WTC11 (cell line): ENCODE results near the gene TMEM174. TPM values are rescaled to one million over a fixed set of nuclear protein-coding genes. Genes with fewer than 3 reads are reported as not detected.

ENCODE experiments used
- ATAC-seq: fragments of 200-7000 bp; cut with Tn5 transposase; 2 replicates; pipeline ENCODE4 v1.10.0; 2021; ENCODE audit warnings: mild to moderate bottlenecking, moderate library complexity
- CTCF ChIA-PET: fragments of 300-600 bp; sonication (Branson Sonifier 250); formaldehyde crosslinking; loops from one replicate; lab custom pipeline; 2021; ENCODE audit warnings: antibody characterized with exemption; lab: Charles Lee
- POLR2A ChIA-PET: fragments of 350-600 bp; sonication (Branson Sonifier 250); formaldehyde crosslinking; loops from one replicate; lab custom pipeline; 2021; ENCODE audit warnings: antibody characterized with exemption; lab: Charles Lee
- DNase-seq: peaks from one replicate; pipeline ENCODE4 v3.0.0; 2021; ENCODE audit warnings: low spot score
- H3K27ac Mint-ChIP-seq: 2 replicates; pipeline ENCODE4 v1.8.0; 2021; ENCODE audit warnings: mixed read lengths
- H3K27me3 Mint-ChIP-seq: 2 replicates; pipeline ENCODE4 v1.8.0; 2021; ENCODE audit warnings: low read depth, mild to moderate bottlenecking, moderate library complexity, mixed read lengths
- H3K36me3 Mint-ChIP-seq: 2 replicates; pipeline ENCODE4 v1.8.0; 2021; ENCODE audit warnings: mixed read lengths
- H3K4me1 Mint-ChIP-seq: 2 replicates; pipeline ENCODE4 v1.8.0; 2022; ENCODE audit warnings: mixed read lengths
- H3K4me3 Mint-ChIP-seq: 2 replicates; pipeline ENCODE4 v1.8.0; 2021; ENCODE audit warnings: mild to moderate bottlenecking, moderate library complexity, mixed read lengths
- H3K9me3 Mint-ChIP-seq: 2 replicates; pipeline ENCODE4 v1.8.0; 2021; ENCODE audit warnings: mixed read lengths
- CBFB ChIP-seq: sonication (generic); formaldehyde crosslinking; IDR thresholded peaks from 2 replicates; pipeline ENCODE4 v1.8.1; 2022; ENCODE audit warnings: mild to moderate bottlenecking, low read depth, missing genetic modification reagents
- NFATC4 ChIP-seq: fragments of 250-450 bp; sonication (Bioruptor Pico); IDR thresholded peaks from 2 replicates; pipeline ENCODE4 v1.9.0; 2021; ENCODE audit warnings: mild to moderate bottlenecking
- NR3C1 ChIP-seq: sonication (generic); formaldehyde crosslinking; conservative IDR thresholded peaks from 2 replicates; pipeline ENCODE4 v1.8.1; 2023; ENCODE audit warnings: low read depth, mild to moderate bottlenecking, missing genetic modification reagents
- PRRX2 ChIP-seq: fragments of 250-450 bp; sonication (Bioruptor Pico); IDR thresholded peaks from 2 replicates; pipeline ENCODE4 v1.8.0; 2021; ENCODE audit warnings: mild to moderate bottlenecking
- RORB ChIP-seq: fragments of 250-450 bp; sonication (Bioruptor Pico); IDR thresholded peaks from 2 replicates; pipeline ENCODE4 v1.9.0; 2021; ENCODE audit warnings: mild to moderate bottlenecking
- TEAD4 ChIP-seq: sonication (generic); formaldehyde crosslinking; IDR thresholded peaks from 2 replicates; pipeline ENCODE4 v1.8.0; 2022; ENCODE audit warnings: mild to moderate bottlenecking, missing genetic modification reagents
- TP53 ChIP-seq: sonication (generic); formaldehyde crosslinking; IDR thresholded peaks from 2 replicates; pipeline ENCODE4 v1.8.1; 2023; ENCODE audit warnings: mild to moderate bottlenecking, missing genetic modification reagents
- ZNF232 ChIP-seq: sonication (generic); formaldehyde crosslinking; IDR thresholded peaks from 2 replicates; pipeline ENCODE4 v1.8.0; 2022; ENCODE audit warnings: mild to moderate bottlenecking, missing genetic modification reagents
- ZNF416 ChIP-seq: fragments of 250-450 bp; sonication (Bioruptor Pico); IDR thresholded peaks from 2 replicates; pipeline ENCODE4 v1.9.0; 2021; ENCODE audit warnings: mild to moderate bottlenecking, inconsistent platforms
- ZNF423 ChIP-seq: fragments of 250-450 bp; sonication (Bioruptor Pico); IDR thresholded peaks from 2 replicates; pipeline ENCODE4 v2.1.2; 2022; ENCODE audit warnings: mild to moderate bottlenecking, moderate library complexity
- total RNA-seq: library from RNA; stranded (reverse); gene quantifications from 3 replicates; pipeline ENCODE4 v1.2.3, GENCODE V29; 2021
- TF ChIP-seq, protein P1 (sequence below): fragments of 250-450 bp; sonication (Bioruptor Pico); IDR thresholded peaks from 2 replicates; pipeline ENCODE4 v1.9.0; 2021; ENCODE audit warnings: mild to moderate bottlenecking
- TF ChIP-seq, protein P2 (sequence below): sonication (generic); formaldehyde crosslinking; IDR thresholded peaks from 2 replicates; pipeline ENCODE4 v1.8.1; 2022; ENCODE audit warnings: low read depth, missing genetic modification reagents, borderline replicate concordance
- TF ChIP-seq, protein P3 (sequence below): fragments of 200-600 bp; IDR thresholded peaks from 2 replicates; pipeline ENCODE4 v1.8.0; 2022; ENCODE audit warnings: antibody characterized with exemption
- TF ChIP-seq, protein P4 (sequence below): sonication (generic); formaldehyde crosslinking; IDR thresholded peaks from 2 replicates; pipeline ENCODE4 v1.8.1; 2023; ENCODE audit warnings: mild to moderate bottlenecking, missing genetic modification reagents
- TF ChIP-seq, protein P5 (sequence below): sonication (generic); formaldehyde crosslinking; IDR thresholded peaks from 2 replicates; pipeline ENCODE4 v1.8.0; 2022; ENCODE audit warnings: mild to moderate bottlenecking, missing genetic modification reagents
- TF ChIP-seq, protein P6 (sequence below): sonication (generic); formaldehyde crosslinking; IDR thresholded peaks from 2 replicates; pipeline ENCODE4 v1.8.0; 2023; ENCODE audit warnings: mild to moderate bottlenecking, missing genetic modification reagents

The TMEM174 gene
- total RNA-seq, 1 experiment from 2014 or later, result not detected

GRCh38 chr5:73198833-73199592, 26.0 kb downstream of the TMEM174 start (continued):
- TF ChIP-seq, protein P1, sequence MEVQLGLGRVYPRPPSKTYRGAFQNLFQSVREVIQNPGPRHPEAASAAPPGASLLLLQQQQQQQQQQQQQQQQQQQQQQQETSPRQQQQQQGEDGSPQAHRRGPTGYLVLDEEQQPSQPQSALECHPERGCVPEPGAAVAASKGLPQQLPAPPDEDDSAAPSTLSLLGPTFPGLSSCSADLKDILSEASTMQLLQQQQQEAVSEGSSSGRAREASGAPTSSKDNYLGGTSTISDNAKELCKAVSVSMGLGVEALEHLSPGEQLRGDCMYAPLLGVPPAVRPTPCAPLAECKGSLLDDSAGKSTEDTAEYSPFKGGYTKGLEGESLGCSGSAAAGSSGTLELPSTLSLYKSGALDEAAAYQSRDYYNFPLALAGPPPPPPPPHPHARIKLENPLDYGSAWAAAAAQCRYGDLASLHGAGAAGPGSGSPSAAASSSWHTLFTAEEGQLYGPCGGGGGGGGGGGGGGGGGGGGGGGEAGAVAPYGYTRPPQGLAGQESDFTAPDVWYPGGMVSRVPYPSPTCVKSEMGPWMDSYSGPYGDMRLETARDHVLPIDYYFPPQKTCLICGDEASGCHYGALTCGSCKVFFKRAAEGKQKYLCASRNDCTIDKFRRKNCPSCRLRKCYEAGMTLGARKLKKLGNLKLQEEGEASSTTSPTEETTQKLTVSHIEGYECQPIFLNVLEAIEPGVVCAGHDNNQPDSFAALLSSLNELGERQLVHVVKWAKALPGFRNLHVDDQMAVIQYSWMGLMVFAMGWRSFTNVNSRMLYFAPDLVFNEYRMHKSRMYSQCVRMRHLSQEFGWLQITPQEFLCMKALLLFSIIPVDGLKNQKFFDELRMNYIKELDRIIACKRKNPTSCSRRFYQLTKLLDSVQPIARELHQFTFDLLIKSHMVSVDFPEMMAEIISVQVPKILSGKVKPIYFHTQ (CRISPR knock-in tag), result no peak
- TF ChIP-seq NFATC4 (CRISPR knock-in tag) (no peak), NR3C1 (CRISPR knock-in tag) (no peak)
- TF ChIP-seq, all 79 proteins: peak for 0

GRCh38 chr5:73199671-73200070, 26.7 kb downstream of the TMEM174 start:
- Mint-ChIP-seq H3K4me3 (no peak overlapping the region), H3K36me3 (peaks cover 2% of the 10 kb centered on the region), H3K27me3 (peaks cover 33% of the 10 kb centered on the region)
- no peak for DNase-seq
- POLR2A ChIA-PET, result no interaction called here
- no peak for TF ChIP-seq PRRX2 (CRISPR knock-in tag)
- TF ChIP-seq, protein P2, sequence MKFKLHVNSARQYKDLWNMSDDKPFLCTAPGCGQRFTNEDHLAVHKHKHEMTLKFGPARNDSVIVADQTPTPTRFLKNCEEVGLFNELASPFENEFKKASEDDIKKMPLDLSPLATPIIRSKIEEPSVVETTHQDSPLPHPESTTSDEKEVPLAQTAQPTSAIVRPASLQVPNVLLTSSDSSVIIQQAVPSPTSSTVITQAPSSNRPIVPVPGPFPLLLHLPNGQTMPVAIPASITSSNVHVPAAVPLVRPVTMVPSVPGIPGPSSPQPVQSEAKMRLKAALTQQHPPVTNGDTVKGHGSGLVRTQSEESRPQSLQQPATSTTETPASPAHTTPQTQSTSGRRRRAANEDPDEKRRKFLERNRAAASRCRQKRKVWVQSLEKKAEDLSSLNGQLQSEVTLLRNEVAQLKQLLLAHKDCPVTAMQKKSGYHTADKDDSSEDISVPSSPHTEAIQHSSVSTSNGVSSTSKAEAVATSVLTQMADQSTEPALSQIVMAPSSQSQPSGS, result no peak
- TF ChIP-seq NFATC4 (CRISPR knock-in tag), result no peak
- no peak for TF ChIP-seq TP53 (CRISPR knock-in tag)
- TF ChIP-seq, protein P3, sequence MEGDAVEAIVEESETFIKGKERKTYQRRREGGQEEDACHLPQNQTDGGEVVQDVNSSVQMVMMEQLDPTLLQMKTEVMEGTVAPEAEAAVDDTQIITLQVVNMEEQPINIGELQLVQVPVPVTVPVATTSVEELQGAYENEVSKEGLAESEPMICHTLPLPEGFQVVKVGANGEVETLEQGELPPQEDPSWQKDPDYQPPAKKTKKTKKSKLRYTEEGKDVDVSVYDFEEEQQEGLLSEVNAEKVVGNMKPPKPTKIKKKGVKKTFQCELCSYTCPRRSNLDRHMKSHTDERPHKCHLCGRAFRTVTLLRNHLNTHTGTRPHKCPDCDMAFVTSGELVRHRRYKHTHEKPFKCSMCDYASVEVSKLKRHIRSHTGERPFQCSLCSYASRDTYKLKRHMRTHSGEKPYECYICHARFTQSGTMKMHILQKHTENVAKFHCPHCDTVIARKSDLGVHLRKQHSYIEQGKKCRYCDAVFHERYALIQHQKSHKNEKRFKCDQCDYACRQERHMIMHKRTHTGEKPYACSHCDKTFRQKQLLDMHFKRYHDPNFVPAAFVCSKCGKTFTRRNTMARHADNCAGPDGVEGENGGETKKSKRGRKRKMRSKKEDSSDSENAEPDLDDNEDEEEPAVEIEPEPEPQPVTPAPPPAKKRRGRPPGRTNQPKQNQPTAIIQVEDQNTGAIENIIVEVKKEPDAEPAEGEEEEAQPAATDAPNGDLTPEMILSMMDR, result no peak
- TF ChIP-seq, protein P4, sequence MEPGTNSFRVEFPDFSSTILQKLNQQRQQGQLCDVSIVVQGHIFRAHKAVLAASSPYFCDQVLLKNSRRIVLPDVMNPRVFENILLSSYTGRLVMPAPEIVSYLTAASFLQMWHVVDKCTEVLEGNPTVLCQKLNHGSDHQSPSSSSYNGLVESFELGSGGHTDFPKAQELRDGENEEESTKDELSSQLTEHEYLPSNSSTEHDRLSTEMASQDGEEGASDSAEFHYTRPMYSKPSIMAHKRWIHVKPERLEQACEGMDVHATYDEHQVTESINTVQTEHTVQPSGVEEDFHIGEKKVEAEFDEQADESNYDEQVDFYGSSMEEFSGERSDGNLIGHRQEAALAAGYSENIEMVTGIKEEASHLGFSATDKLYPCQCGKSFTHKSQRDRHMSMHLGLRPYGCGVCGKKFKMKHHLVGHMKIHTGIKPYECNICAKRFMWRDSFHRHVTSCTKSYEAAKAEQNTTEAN (CRISPR knock-in tag), result no peak
- TF ChIP-seq TEAD4 (CRISPR knock-in tag), result no peak
- no peak for TF ChIP-seq ZNF423 (CRISPR knock-in tag)
- TF ChIP-seq NR3C1 (CRISPR knock-in tag), result no peak
- TF ChIP-seq ZNF232 (CRISPR knock-in tag), result no peak
- TF ChIP-seq CBFB (CRISPR knock-in tag), result no peak
- TF ChIP-seq, protein P5, sequence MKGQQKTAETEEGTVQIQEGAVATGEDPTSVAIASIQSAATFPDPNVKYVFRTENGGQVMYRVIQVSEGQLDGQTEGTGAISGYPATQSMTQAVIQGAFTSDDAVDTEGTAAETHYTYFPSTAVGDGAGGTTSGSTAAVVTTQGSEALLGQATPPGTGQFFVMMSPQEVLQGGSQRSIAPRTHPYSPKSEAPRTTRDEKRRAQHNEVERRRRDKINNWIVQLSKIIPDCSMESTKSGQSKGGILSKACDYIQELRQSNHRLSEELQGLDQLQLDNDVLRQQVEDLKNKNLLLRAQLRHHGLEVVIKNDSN (CRISPR knock-in tag), result no peak
- TF ChIP-seq, protein P6, sequence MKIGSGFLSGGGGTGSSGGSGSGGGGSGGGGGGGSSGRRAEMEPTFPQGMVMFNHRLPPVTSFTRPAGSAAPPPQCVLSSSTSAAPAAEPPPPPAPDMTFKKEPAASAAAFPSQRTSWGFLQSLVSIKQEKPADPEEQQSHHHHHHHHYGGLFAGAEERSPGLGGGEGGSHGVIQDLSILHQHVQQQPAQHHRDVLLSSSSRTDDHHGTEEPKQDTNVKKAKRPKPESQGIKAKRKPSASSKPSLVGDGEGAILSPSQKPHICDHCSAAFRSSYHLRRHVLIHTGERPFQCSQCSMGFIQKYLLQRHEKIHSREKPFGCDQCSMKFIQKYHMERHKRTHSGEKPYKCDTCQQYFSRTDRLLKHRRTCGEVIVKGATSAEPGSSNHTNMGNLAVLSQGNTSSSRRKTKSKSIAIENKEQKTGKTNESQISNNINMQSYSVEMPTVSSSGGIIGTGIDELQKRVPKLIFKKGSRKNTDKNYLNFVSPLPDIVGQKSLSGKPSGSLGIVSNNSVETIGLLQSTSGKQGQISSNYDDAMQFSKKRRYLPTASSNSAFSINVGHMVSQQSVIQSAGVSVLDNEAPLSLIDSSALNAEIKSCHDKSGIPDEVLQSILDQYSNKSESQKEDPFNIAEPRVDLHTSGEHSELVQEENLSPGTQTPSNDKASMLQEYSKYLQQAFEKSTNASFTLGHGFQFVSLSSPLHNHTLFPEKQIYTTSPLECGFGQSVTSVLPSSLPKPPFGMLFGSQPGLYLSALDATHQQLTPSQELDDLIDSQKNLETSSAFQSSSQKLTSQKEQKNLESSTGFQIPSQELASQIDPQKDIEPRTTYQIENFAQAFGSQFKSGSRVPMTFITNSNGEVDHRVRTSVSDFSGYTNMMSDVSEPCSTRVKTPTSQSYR (CRISPR knock-in tag), result no peak
- no peak for TF ChIP-seq ZNF416
- no peak for TF ChIP-seq RORB (CRISPR knock-in tag)
- TF ChIP-seq, all 79 proteins: peak for 0
- peaks cover 9% of the 10 kb centered on the region for H3K4me1 Mint-ChIP-seq
- ATAC-seq, result no peak
- no peak overlapping the region for H3K27ac Mint-ChIP-seq
- peaks cover 10% of the 10 kb centered on the region for H3K9me3 Mint-ChIP-seq
- CTCF ChIA-PET, result interaction anchor here (3.4 kb wide), 1 partner anchor 16 kb away, joined by 88 read pairs; no protein-coding TSS in a partner anchor
